Mesodermal cell (in vitro differentiated cells): Measurements from ENCODE around the gene CWF19L1.
"Not testable (repeated sequence)": the region's sequence is repeated elsewhere in the genome, so short reads cannot be mapped to it uniquely, and the experiment has no call there.

Source experiments
- H3K27ac ChIP-seq: 2 replicates; pipeline ENCODE4 v1.7.0; 2013; ENCODE audit warnings: mild to moderate bottlenecking, low read depth, low read length, moderate library complexity; ENCODE audit not compliant: severe bottlenecking
- H3K36me3 ChIP-seq: 2 replicates; pipeline ENCODE4 v1.7.1; 2013; ENCODE audit warnings: mild to moderate bottlenecking, low read length, moderate library complexity; ENCODE audit not compliant: control insufficient read depth, insufficient read depth
- H3K4me1 ChIP-seq: one replicate; pipeline ENCODE4 v1.7.1; 2013; ENCODE audit warnings: mild to moderate bottlenecking, low read length; ENCODE audit not compliant: insufficient read depth, control insufficient read depth, poor library complexity, severe bottlenecking
- H3K4me3 ChIP-seq: 2 replicates; pipeline ENCODE4 v1.7.0; 2013; ENCODE audit warnings: low read length, control low read depth, mild to moderate bottlenecking; ENCODE audit not compliant: insufficient read depth, poor library complexity, severe bottlenecking; ENCODE audit errors: extremely low read depth
- H3K9me3 ChIP-seq: 2 replicates; pipeline ENCODE4 v1.7.1; 2013; ENCODE audit warnings: mild to moderate bottlenecking, low read length, moderate library complexity; ENCODE audit not compliant: control insufficient read depth
- WGBS, 2 experiments: methylation state at CpG; one replicate each; pipeline ENCODE4 v1.1.5; 2013; ENCODE audit warnings: missing lambda C conversion rate in 2 of 2; ENCODE audit not compliant: insufficient coverage in 2 of 2; 5-methylcytosine and 5-hydroxymethylcytosine counted together

CWF19L1 gene

GRCh38 chr10:100291356-100291755 lies 23.9 kb upstream of the CWF19L1 start:
- H3K4me3 ChIP-seq: no peak overlapping the region
- 71% methylated on average over 3 of the region's 3 CpGs; no CpG with 5 or more reads in 1 of the 2 experiments for WGBS, 2 experiments
- no peaks in the 10 kb centered on the region for H3K36me3 ChIP-seq
- no peaks in the 10 kb centered on the region for H3K9me3 ChIP-seq
- peaks cover 4% of the 10 kb centered on the region for H3K4me1 ChIP-seq
- H3K27ac ChIP-seq: no peak overlapping the region

GRCh38 chr10:100289641-100290040 lies 22.2 kb upstream of the CWF19L1 start:
- WGBS, 2 experiments: 76 to 100% methylated on average over 1 to 2 of the region's 2 CpGs
- H3K36me3 ChIP-seq: peaks cover 5% of the 10 kb centered on the region
- no peak overlapping the region for H3K27ac ChIP-seq
- peaks cover 11% of the 10 kb centered on the region for H3K4me1 ChIP-seq
- H3K4me3 ChIP-seq: no peak overlapping the region
- H3K9me3 ChIP-seq: no peaks in the 10 kb centered on the region

- 85 to 88% methylated on average over 3 to 5 of the region's 5 CpGs for WGBS, 2 experiments
- H3K4me3 ChIP-seq: no peak overlapping the region
- H3K27ac ChIP-seq: no peak overlapping the region
- H3K9me3 ChIP-seq: no peaks in the 10 kb centered on the region
- peaks cover 18% of the 10 kb centered on the region for H3K36me3 ChIP-seq
- H3K4me1 ChIP-seq: peaks cover 11% of the 10 kb centered on the region
Measured at GRCh38 chr10:100288196-100288595, 20.8 kb upstream of the CWF19L1 start.

- H3K4me3 ChIP-seq: no peak overlapping the region
- 93 to 95% methylated on average over 4 to 6 of the region's 6 CpGs for WGBS, 2 experiments
- H3K27ac ChIP-seq: no peak overlapping the region
- H3K4me1 ChIP-seq: peaks cover 11% of the 10 kb centered on the region
- H3K36me3 ChIP-seq: peaks cover 22% of the 10 kb centered on the region
- no peaks in the 10 kb centered on the region for H3K9me3 ChIP-seq
Measured at GRCh38 chr10:100287756-100288155, 20.3 kb upstream of the CWF19L1 start.

- Histone ChIP-seq H3K27ac (peak within 1 kb of the TSS; percentile 77), H3K36me3 (peaks cover 35% of the 10 kb centered on the region), H3K9me3 (no peaks in the 10 kb centered on the region), H3K4me1 (peaks cover 11% of the 10 kb centered on the region), H3K4me3 (peak within 1 kb of the TSS; percentile 86)
- 6 to 7% methylated on average over 52 to 55 of the region's 63 CpGs for WGBS, 2 experiments
Measured at GRCh38 chr10:100286051-100287033, 18.9 kb upstream of the CWF19L1 start, which contains the start of gene BLOC1S2. TSS of gene BLOC1S2 (minus strand) at chr10:100286680. CDS start at chr10:100286659, 21 bp downstream.

GRCh38 chr10:100285326-100285725 lies 17.9 kb upstream of the CWF19L1 start:
- H3K9me3 ChIP-seq: not testable (repeated sequence)
- Histone ChIP-seq H3K27ac (peak overlapping the region; percentile 77), H3K4me3 (peak overlapping the region; percentile 86), H3K4me1 (peaks cover 11% of the 10 kb centered on the region), H3K36me3 (peaks cover 45% of the 10 kb centered on the region)
- WGBS, 2 experiments: 90 to 91% methylated on average over 8 of the region's 12 CpGs

GRCh38 chr10:100282907-100283306 lies 15.5 kb upstream of the CWF19L1 start:
- no peak overlapping the region for H3K4me3 ChIP-seq
- 96 to 100% methylated on average over 3 of the region's 3 CpGs for WGBS, 2 experiments
- no peak overlapping the region for H3K27ac ChIP-seq
- H3K4me1 ChIP-seq: peaks cover 11% of the 10 kb centered on the region
- H3K9me3 ChIP-seq: no peaks in the 10 kb centered on the region
- H3K36me3 ChIP-seq: peaks cover 63% of the 10 kb centered on the region

- not testable (repeated sequence) for H3K4me3 ChIP-seq, H3K27ac ChIP-seq, H3K9me3 ChIP-seq, H3K4me1 ChIP-seq
- WGBS, 2 experiments: no CpG with 5 or more reads among the region's 31 CpGs
- H3K36me3 ChIP-seq: peaks cover 61% of the 10 kb centered on the region
Measured at GRCh38 chr10:100276971-100277370, 9.5 kb upstream of the CWF19L1 start.

GRCh38 chr10:100265821-100266485 lies 1.5 kb downstream of the CWF19L1 start:
- Histone ChIP-seq H3K9me3 (no peaks in the 10 kb centered on the region), H3K36me3 (peaks cover 12% of the 10 kb centered on the region), H3K4me3 (peak overlapping the region; percentile 84), H3K27ac (no peak overlapping the region), H3K4me1 (no peaks in the 10 kb centered on the region)
- 93 to 94% methylated on average over 12 to 13 of the region's 15 CpGs for WGBS, 2 experiments

GRCh38 chr10:100254191-100254590 lies 13.2 kb downstream of the CWF19L1 start:
- Histone ChIP-seq H3K27ac (no peak overlapping the region), H3K4me1 (no peaks in the 10 kb centered on the region), H3K4me3 (no peak overlapping the region), H3K9me3 (no peaks in the 10 kb centered on the region), H3K36me3 (peaks cover 74% of the 10 kb centered on the region)
- WGBS, 2 experiments: no CpG with 5 or more reads among the region's 3 CpGs
